RWPE1 (cell line): ENCODE measurements around the gene SNX32.

Experiments
- CTCF ChIA-PET: fragments of 350-600 bp; sonication (Branson Sonifier 250); formaldehyde crosslinking; extraction: SDS; loops from one replicate; lab custom pipeline; 2021; lab: Yijun Ruan, JAX
- POLR2A ChIA-PET: fragments of 400-600 bp; formaldehyde crosslinking; extraction: SDS; loops from one replicate; lab custom pipeline; 2020; ENCODE audit warnings: antibody characterized with exemption; ENCODE audit not compliant: low non-redundant PET; lab: Yijun Ruan, JAX
- DNase-seq: peaks from one replicate; pipeline ENCODE4 v3.0.0; 2012; ENCODE audit warnings: low spot score
- H3K27ac ChIP-seq: fragments of 450-650 bp; 2 replicates; pipeline ENCODE4 v1.5.1; 2017
- CTCF ChIP-seq: fragments of 450-650 bp; conservative IDR thresholded peaks from 2 replicates; pipeline ENCODE4 v1.5.1; 2017; ENCODE audit warnings: low read depth, mild to moderate bottlenecking

Gene SNX32

GRCh38 chr11:65873318-65874156 is 39.8 kb downstream of the SNX32 start:
- DNase-seq, result peak; percentile 87
- ChIA-PET POLR2A (interaction anchor here (0.6 kb wide), 1 partner anchor 1565 kb away, joined by 3 read pairs; no protein-coding TSS in a partner anchor), CTCF (interaction anchor here (0.7 to 1.6 kb wide), 3 partner anchors 11 to 15 kb away, joined by 5 to 6 read pairs (median 6); partner anchors contain the start of gene FIBP)
- peak overlapping the region; percentile 82 for H3K27ac ChIP-seq
- no peak for TF ChIP-seq CTCF

GRCh38 chr11:65879617-65880016 is 45.9 kb downstream of the SNX32 start, which contains the start of gene CTSW:
Gene CTSW, plus strand, starts transcription at chr11:65879837. Its CDS starts 18 bp downstream, at chr11:65879855.
- CTCF ChIA-PET, result interaction anchor here (0.6 kb wide), 1 partner anchor 156 kb away, joined by 3 read pairs; no protein-coding TSS in a partner anchor

GRCh38 chr11:65880027-65880426 is 46.3 kb downstream of the SNX32 start:
- ChIA-PET CTCF (interaction anchor here (0.6 kb wide), 1 partner anchor 155 kb away, joined by 3 read pairs; no protein-coding TSS in a partner anchor), POLR2A (no interaction called here)
- TF ChIP-seq CTCF, result no peak
- peak overlapping the region; percentile 46; the same call in 1 of the 2 replicates for H3K27ac ChIP-seq
- no peak for DNase-seq

More at GRCh38 chr11:65879617-65880016, 45.9 kb downstream of the SNX32 start, which contains the start of gene CTSW:
- POLR2A ChIA-PET, result no interaction called here
- peak within 1 kb of the TSS; percentile 46 for H3K27ac ChIP-seq
- no peak for DNase-seq
- no peak for TF ChIP-seq CTCF

GRCh38 chr11:65880844-65881421 is 47.2 kb downstream of the SNX32 start:
- ChIA-PET POLR2A (interaction anchor here (0.6 kb wide), 1 partner anchor 10 kb away, joined by 3 read pairs; the partner anchor contains the start of gene CCDC85B), CTCF (interaction anchor here (1.4 kb wide), 1 partner anchor 21 kb away, joined by 3 read pairs; the partner anchor contains the start of gene MUS81)
- DNase-seq, result no peak
- no peak for TF ChIP-seq CTCF
- H3K27ac ChIP-seq, result peak overlapping the region; percentile 46

GRCh38 chr11:65882120-65883057 is 48.6 kb downstream of the SNX32 start:
- ChIA-PET CTCF (interaction anchor here (0.8 to 1.4 kb wide), 2 partner anchors 13 to 22 kb away, joined by 3 read pairs; partner anchors contain the start of gene MUS81), POLR2A (no interaction called here)
- H3K27ac ChIP-seq, result no peak overlapping the region; the same call in 1 of the 2 replicates
- TF ChIP-seq CTCF, result no peak
- DNase-seq, result no peak
